WI38 (cell line): Measurements from ENCODE around the gene LGR5.

Experiments
- H3K4me3 ChIP-seq: 2 replicates; pipeline ENCODE4 v1.5.1; 2011; ENCODE audit warnings: low read depth, mild to moderate bottlenecking, control low read depth, low read length
- CTCF ChIP-seq: IDR thresholded peaks from 2 replicates; pipeline ENCODE4 v1.5.1; 2012; ENCODE audit warnings: low read depth, mild to moderate bottlenecking, control low read depth, low read length

The LGR5 gene

GRCh38 chr12:71448150-71448581 is 8.6 kb downstream of the LGR5 start:
- no peak overlapping the region for H3K4me3 ChIP-seq
- TF ChIP-seq CTCF: no peak

- no peak for TF ChIP-seq CTCF
- H3K4me3 ChIP-seq: no peak overlapping the region
These were observed 9.9 kb downstream of the LGR5 start for GRCh38 chr12:71449373-71450070.

- TF ChIP-seq CTCF: no peak
- no peak overlapping the region for H3K4me3 ChIP-seq
These were observed 12.4 kb downstream of the LGR5 start for GRCh38 chr12:71452006-71452405.

GRCh38 chr12:71455028-71455737 is 15.6 kb downstream of the LGR5 start:
- TF ChIP-seq CTCF: no peak

GRCh38 chr12:71456316-71456715 is 16.7 kb downstream of the LGR5 start:
- H3K4me3 ChIP-seq: no peak overlapping the region
- no peak for TF ChIP-seq CTCF

More at GRCh38 chr12:71455028-71455737, 15.6 kb downstream of the LGR5 start:
- H3K4me3 ChIP-seq: no peak overlapping the region

GRCh38 chr12:71456990-71457389 is 17.4 kb downstream of the LGR5 start:
- TF ChIP-seq CTCF: no peak

GRCh38 chr12:71460318-71460717 is 20.7 kb downstream of the LGR5 start:
- TF ChIP-seq CTCF: no peak
- no peak overlapping the region for H3K4me3 ChIP-seq

More at GRCh38 chr12:71456990-71457389, 17.4 kb downstream of the LGR5 start:
- no peak overlapping the region for H3K4me3 ChIP-seq
